ENCODE measurements around the gene TRPC4AP. TPM values are rescaled to one million over a fixed set of nuclear protein-coding genes. Genes with fewer than 3 reads are reported as not detected.

Gene TRPC4AP
- total and polyA plus RNA-seq, 2 of the 8 experiments (the other 6 are each of a cell fraction or from before 2014, with no cell fraction given): 73.1 to 74.8 TPM

- H4K20me1 ChIP-seq (replicated peaks in 1 of 2; ENCODE audit: control insufficient read depth in 1 of 2, insufficient read depth in 2 of 2, low read length in 2 of 2): peaks cover 2 to 12% of the 10 kb centered on the region in 2 experiments
Observed at GRCh38 chr20:35021831-35022230, 70.8 kb downstream of the TRPC4AP start.

More at GRCh38 chr20:35021831-35022230, 70.8 kb downstream of the TRPC4AP start:
- Histone ChIP-seq H4K5ac (ENCODE audit: insufficient read length, low read depth, low read length) (no peak overlapping the region), H3K9ac (replicated peaks in 1 of 4; ENCODE audit: extremely low read depth in 1 of 4, low read depth in 3 of 4, low read length in 3 of 4) (no peak overlapping the region), H3K4me2 (ENCODE audit: insufficient read depth in 1 of 2, low read depth in 2 of 2, low read length in 2 of 2) (no peak overlapping the region), H3K23ac (ENCODE audit: insufficient read length) (no peak overlapping the region), H3K4ac (replicated peaks; ENCODE audit: insufficient read length, low read depth, low read length) (no peak overlapping the region), H3K56ac (replicated peaks; ENCODE audit: insufficient read length, low read depth, low read length) (no peak overlapping the region), H3K27me3 (replicated peaks in 1 of 4; ENCODE audit: control insufficient read depth in 3 of 4, extremely low read depth in 1 of 4, insufficient read depth in 3 of 4, low read length in 3 of 4) (no peaks in the 10 kb centered on the region), H2BK15ac (ENCODE audit: low read length) (no peak overlapping the region), H2BK5ac (ENCODE audit: low read depth, low read length) (no peak overlapping the region), H3K4me1 (replicated peaks in 1 of 4; ENCODE audit: control insufficient read depth in 3 of 4, insufficient read depth in 4 of 4, low read length in 3 of 4) (no peaks in the 10 kb centered on the region), H3K79me1 (ENCODE audit: low read depth, low read length) (no peaks in the 10 kb centered on the region; the same call in 1 of the 2 replicates), H3K36me3 (ENCODE audit: control insufficient read depth in 2 of 4, insufficient read depth in 4 of 4, low read length in 3 of 4) (peaks cover 3 to 50% (median 12%) of the 10 kb centered on the region in 4 experiments; a peak in 6 of 8 replicates), H3K4me3 (ENCODE audit: extremely low read depth in 1 of 4, insufficient read depth in 2 of 4, low read depth in 3 of 4, low read length in 4 of 4) (no peak overlapping the region), H2BK12ac (ENCODE audit: low read depth, low read length) (no peak overlapping the region), H2AK5ac (ENCODE audit: low read depth, low read length) (no peak overlapping the region), H3K18ac (ENCODE audit: extremely low read depth, low read length) (no peak overlapping the region), H4K8ac (ENCODE audit: extremely low read depth, insufficient read depth, low read length) (no peak overlapping the region), H2BK20ac (ENCODE audit: low read length) (no peak overlapping the region), H4K91ac (replicated peaks; ENCODE audit: insufficient read length, low read length) (no peak overlapping the region), H3K79me2 (ENCODE audit: control insufficient read depth in 1 of 2, insufficient read depth in 2 of 2, low read length in 2 of 2) (no peaks in the 10 kb centered on the region), H2AFZ (ENCODE audit: low read length) (no peak overlapping the region), H2BK120ac (replicated peaks; ENCODE audit: low read depth, low read length) (no peak overlapping the region), H3K9me3 (ENCODE audit: insufficient read depth in 2 of 2, low read depth in 1 of 2, low read length in 1 of 2) (no peaks in the 10 kb centered on the region), H3K27ac (ENCODE audit: low read depth, low read length) (no peak overlapping the region), H3K23me2 (ENCODE audit: low read depth, low read length) (no peaks in the 10 kb centered on the region), H3K14ac (ENCODE audit: insufficient read length) (no peak overlapping the region)
- ChIA-PET CTCF (ENCODE audit: partially characterized antibody) (interaction anchor here (0.9 kb wide), 1 partner anchor 24 kb away, joined by 3 read pairs; no protein-coding TSS in a partner anchor), POLR2A (ENCODE audit: partially characterized antibody) (no interaction called here)
- TF ChIP-seq RNF2 (IDR thresholded peaks at IDR 0.05; ENCODE audit: borderline replicate concordance, low read depth, low read length, missing control alignments, poor library complexity, severe bottlenecking) (no peak), SP1 (IDR thresholded peaks at IDR 0.05; ENCODE audit: low read depth, low read length) (no peak), JUN (IDR thresholded peaks at IDR 0.05; ENCODE audit: low read depth, low read length) (no peak), NANOG (IDR thresholded peaks at IDR 0.05; ENCODE audit: insufficient read depth, low read depth, low read length, poor library complexity, severe bottlenecking) (no peak)
- DNase-seq (ENCODE audit: low read depth in 1 of 2, low spot score in 2 of 2) (no peak), FAIRE-seq (no peak)
- WGBS, 2 experiments (ENCODE audit: extremely low coverage in 1 of 2, insufficient coverage in 1 of 2, insufficient read length in 1 of 2, insufficient replicate concordance in 2 of 2, low coverage in 1 of 2, low lambda C conversion rate in 2 of 2, missing lambda C conversion rate in 1 of 2): 78% methylated on average over 1 of the region's 1 CpG; no CpG with 5 or more reads in 1 of the 2 experiments

All from H1 (cell line).